HepG2 (cell line): ENCODE measurements around the gene SH3D21. TPM values are rescaled to one million over a fixed set of nuclear protein-coding genes. Genes with fewer than 3 reads are reported as not detected.

Experiments
- ARID4A ChIP-seq: sonication (generic); formaldehyde crosslinking; IDR thresholded peaks from 2 replicates; pipeline ENCODE4 v1.5.0; 2020; ENCODE audit warnings: mild to moderate bottlenecking, missing genetic modification reagents, borderline replicate concordance
- ATF7 ChIP-seq, 2 experiments: fragments of 450-650 bp in 1 of 2; sonication (generic) in 1 of 2; formaldehyde crosslinking in 1 of 2; IDR thresholded peaks; 2 replicates each; pipeline versions ENCODE4 v1.4.0 to v1.6.1; 2016 to 2020; ENCODE audit warnings: antibody characterized with exemption in 1 of 2, mild to moderate bottlenecking in 1 of 2, missing genetic modification reagents in 1 of 2
- MTA1 ChIP-seq: sonication (generic); formaldehyde crosslinking; IDR thresholded peaks from 2 replicates; pipeline ENCODE4 v1.4.0; 2020; ENCODE audit warnings: missing genetic modification reagents, mild to moderate bottlenecking, borderline replicate concordance
- MXI1 ChIP-seq: IDR thresholded peaks from 3 replicates; pipeline ENCODE4 v1.6.1; 2012; ENCODE audit warnings: low read depth, low read length, inconsistent platforms, borderline replicate concordance
- NFYC ChIP-seq: IDR thresholded peaks from 2 replicates; pipeline ENCODE4 v1.6.1; 2016; ENCODE audit warnings: missing genetic modification reagents, missing compliant biosample characterization
- POLR2AphosphoS2 ChIP-seq: IDR thresholded peaks from 2 replicates; pipeline ENCODE4 v1.6.1; 2011; ENCODE audit warnings: low read depth, low read length, improper control_type of control experiment
- PRDM15 ChIP-seq: sonication (generic); formaldehyde crosslinking; IDR thresholded peaks from 2 replicates; pipeline ENCODE4 v1.4.0; 2020; ENCODE audit warnings: missing genetic modification reagents
- TCF12 ChIP-seq, 2 experiments: fragments of 450-650 bp in 1 of 2; sonication (generic) in 1 of 2; formaldehyde crosslinking in 1 of 2; IDR thresholded peaks; 2 replicates each; pipeline versions ENCODE4 v1.6.1 to v1.8.0; 2017 to 2022; ENCODE audit warnings: antibody characterized with exemption in 1 of 2, mild to moderate bottlenecking in 1 of 2, missing genetic modification reagents in 1 of 2, moderate library complexity in 1 of 2
- TRIM24 ChIP-seq: sonication (generic); formaldehyde crosslinking; IDR thresholded peaks from 2 replicates; pipeline ENCODE4 v1.8.0; 2022; ENCODE audit warnings: mild to moderate bottlenecking, missing genetic modification reagents
- ZNF160 ChIP-seq: sonication (generic); formaldehyde crosslinking; IDR thresholded peaks from 2 replicates; pipeline ENCODE4 v1.8.0; 2022; ENCODE audit warnings: mild to moderate bottlenecking, inconsistent platforms, missing genetic modification reagents
- ZNF326 ChIP-seq: sonication (generic); formaldehyde crosslinking; IDR thresholded peaks from 2 replicates; pipeline ENCODE4 v1.4.0; 2020; ENCODE audit warnings: missing genetic modification reagents, borderline replicate concordance
- ZNF382 ChIP-seq: sonication (generic); formaldehyde crosslinking; IDR thresholded peaks from 2 replicates; pipeline ENCODE4 v1.5.0; 2020; ENCODE audit warnings: missing genetic modification reagents, mild to moderate bottlenecking, borderline replicate concordance
- ZNF639 ChIP-seq: conservative IDR thresholded peaks from 2 replicates; pipeline ENCODE4 v1.6.1; 2018; ENCODE audit warnings: missing genetic modification reagents
- ZNF713 ChIP-seq: sonication (generic); formaldehyde crosslinking; IDR thresholded peaks from 2 replicates; pipeline ENCODE4 v1.4.0; 2020; ENCODE audit warnings: mild to moderate bottlenecking, missing genetic modification reagents
- ZNF75D ChIP-seq: sonication (generic); formaldehyde crosslinking; IDR thresholded peaks from 2 replicates; pipeline ENCODE4 v1.8.1; 2023; ENCODE audit warnings: missing genetic modification reagents, mild to moderate bottlenecking, borderline replicate concordance
- ZNF788 ChIP-seq: sonication (generic); formaldehyde crosslinking; IDR thresholded peaks from 2 replicates; pipeline ENCODE4 v1.5.0; 2020; ENCODE audit warnings: mild to moderate bottlenecking, missing genetic modification reagents, borderline replicate concordance
- ZNF792 ChIP-seq: IDR thresholded peaks from 2 replicates; pipeline ENCODE4 v1.6.1; 2016
- polyA plus RNA-seq, 8 experiments: library from polyadenylated mRNA; depleted of rRNA in 3 of 8; stranded (reverse) in 7 of 8; unstranded in 1 of 8; fragments of >200 nt; fragmentation: Illumina TruSeq in 4 of 8; extraction: Trizol in 4 of 8; gene quantifications; 2 replicates each; pipeline versions ENCODE4 v1.2.1 to v1.2.3, GENCODE V29; 2011 to 2016; ENCODE audit warnings: low read depth in 4 of 8, missing spikeins in 1 of 8, mixed read lengths in 1 of 8; ENCODE audit not compliant: insufficient read depth in 1 of 8
- total RNA-seq, 5 experiments: library from RNA; depleted of rRNA; stranded (reverse); fragments of >200 nt; fragmentation: Illumina TruSeq; extraction: Trizol; gene quantifications; 2 replicates each; pipeline ENCODE4 v1.2.3, GENCODE V29; 2016; ENCODE audit warnings: low read depth in 1 of 5
- TF ChIP-seq, protein P1 (sequence below): sonication (generic); formaldehyde crosslinking; IDR thresholded peaks from 2 replicates; pipeline ENCODE4 v1.4.0; 2020; ENCODE audit warnings: missing genetic modification reagents, borderline replicate concordance

Gene SH3D21
- total and polyA plus RNA-seq, 2 of the 13 experiments (the other 11 are each of a cell fraction or from before 2014, with no cell fraction given) = 5.1 to 8.6 TPM

GRCh38 chr1:36323636-36324352, 17.6 kb downstream of the SH3D21 start, which contains the start of gene EVA1B (continued):
- TF ChIP-seq ARID4A (peak; percentile 82), NFYC (CRISPR knock-in tag) (no peak), POLR2AphosphoS2 (no peak), ZNF792 (CRISPR knock-in tag) (no peak), ZNF326 (no peak), ZNF713 (no peak), PRDM15 (CRISPR knock-in tag) (no peak), ZNF160 (CRISPR knock-in tag) (no peak), MXI1 (peak; percentile 57; the same call in 1 of the 3 replicates), ATF7 (IDR thresholded peaks at IDR 0.05) (no peak), ATF7 (CRISPR knock-in tag; IDR thresholded peaks at IDR 0.05) (no peak), ZNF639 (no peak), MTA1 (peak; percentile 65; the same call in 1 of the 2 replicates), ZNF75D (CRISPR knock-in tag) (no peak), ZNF382 (CRISPR knock-in tag) (no peak), TCF12 (IDR thresholded peaks at IDR 0.05) (no peak), TCF12 (CRISPR knock-in tag; IDR thresholded peaks at IDR 0.05) (peak; percentile 19; the same call in 1 of the 2 replicates), TRIM24 (CRISPR knock-in tag) (no peak), ZNF788 (peak; percentile 85; the same call in 1 of the 2 replicates)
- TF ChIP-seq, protein P1, sequence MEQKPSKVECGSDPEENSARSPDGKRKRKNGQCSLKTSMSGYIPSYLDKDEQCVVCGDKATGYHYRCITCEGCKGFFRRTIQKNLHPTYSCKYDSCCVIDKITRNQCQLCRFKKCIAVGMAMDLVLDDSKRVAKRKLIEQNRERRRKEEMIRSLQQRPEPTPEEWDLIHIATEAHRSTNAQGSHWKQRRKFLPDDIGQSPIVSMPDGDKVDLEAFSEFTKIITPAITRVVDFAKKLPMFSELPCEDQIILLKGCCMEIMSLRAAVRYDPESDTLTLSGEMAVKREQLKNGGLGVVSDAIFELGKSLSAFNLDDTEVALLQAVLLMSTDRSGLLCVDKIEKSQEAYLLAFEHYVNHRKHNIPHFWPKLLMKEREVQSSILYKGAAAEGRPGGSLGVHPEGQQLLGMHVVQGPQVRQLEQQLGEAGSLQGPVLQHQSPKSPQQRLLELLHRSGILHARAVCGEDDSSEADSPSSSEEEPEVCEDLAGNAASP (CRISPR knock-in tag) = 0 out of 2 replicates have a peak, but pooled peaks have one; percentile 10
